ENCODE data around the gene TIFAB.

TIFAB gene

GRCh38 chr5:135480511-135480910 lies 28.4 kb upstream of the TIFAB start:
- Histone ChIP-seq H3K27me3 (replicated peaks; ENCODE audit: control insufficient read depth, insufficient read depth, low read length) (peaks cover 67% of the 10 kb centered on the region), H3K4me3 (ENCODE audit: low read length) (no peak overlapping the region), H3K9ac (ENCODE audit: low read length) (no peak overlapping the region), H3K4me1 (ENCODE audit: control insufficient read depth, insufficient read depth, low read length) (no peaks in the 10 kb centered on the region), H3K36me3 (ENCODE audit: control insufficient read depth, insufficient read depth, low read length, severe bottlenecking) (no peaks in the 10 kb centered on the region), H3K9me3 (ENCODE audit: control insufficient read depth, low read length) (no peaks in the 10 kb centered on the region)
- DNase-seq (ENCODE audit: low read depth) = no peak

GRCh38 chr5:135478938-135479337 lies 26.8 kb upstream of the TIFAB start:
- Histone ChIP-seq H3K9ac (ENCODE audit: low read length) (no peak overlapping the region), H3K27me3 (replicated peaks; ENCODE audit: control insufficient read depth, insufficient read depth, low read length) (peaks cover 72% of the 10 kb centered on the region), H3K4me3 (ENCODE audit: low read length) (no peak overlapping the region), H3K9me3 (ENCODE audit: control insufficient read depth, low read length) (no peaks in the 10 kb centered on the region), H3K4me1 (ENCODE audit: control insufficient read depth, insufficient read depth, low read length) (no peaks in the 10 kb centered on the region), H3K36me3 (ENCODE audit: control insufficient read depth, insufficient read depth, low read length, severe bottlenecking) (no peaks in the 10 kb centered on the region)
- no peak for DNase-seq (ENCODE audit: low read depth)

GRCh38 chr5:135477613-135478066 lies 25.5 kb upstream of the TIFAB start:
- H3K27me3 ChIP-seq (replicated peaks; ENCODE audit: control insufficient read depth, insufficient read depth, low read length) = peaks cover 79% of the 10 kb centered on the region
- H3K36me3 ChIP-seq (ENCODE audit: control insufficient read depth, insufficient read depth, low read length, severe bottlenecking) = no peaks in the 10 kb centered on the region
- H3K4me3 ChIP-seq (ENCODE audit: low read length) = no peak overlapping the region
- no peak overlapping the region for H3K9ac ChIP-seq (ENCODE audit: low read length)
- DNase-seq (ENCODE audit: low read depth) = no peak
- H3K9me3 ChIP-seq (ENCODE audit: control insufficient read depth, low read length) = no peaks in the 10 kb centered on the region
- no peaks in the 10 kb centered on the region for H3K4me1 ChIP-seq (ENCODE audit: control insufficient read depth, insufficient read depth, low read length)

- DNase-seq (ENCODE audit: low read depth) = no peak
- Histone ChIP-seq H3K9me3 (ENCODE audit: control insufficient read depth, low read length) (no peaks in the 10 kb centered on the region), H3K9ac (ENCODE audit: low read length) (no peak overlapping the region), H3K4me3 (ENCODE audit: low read length) (no peak overlapping the region), H3K36me3 (ENCODE audit: control insufficient read depth, insufficient read depth, low read length, severe bottlenecking) (no peaks in the 10 kb centered on the region), H3K4me1 (ENCODE audit: control insufficient read depth, insufficient read depth, low read length) (no peaks in the 10 kb centered on the region), H3K27me3 (replicated peaks; ENCODE audit: control insufficient read depth, insufficient read depth, low read length) (peaks cover 76% of the 10 kb centered on the region)
Observed at GRCh38 chr5:135476615-135477581, 24.7 kb upstream of the TIFAB start.

GRCh38 chr5:135473956-135474670 lies 22.0 kb upstream of the TIFAB start:
- peaks cover 73% of the 10 kb centered on the region for H3K27me3 ChIP-seq (replicated peaks; ENCODE audit: control insufficient read depth, insufficient read depth, low read length)

GRCh38 chr5:135472141-135472540 lies 20.0 kb upstream of the TIFAB start:
- Histone ChIP-seq H3K9ac (ENCODE audit: low read length) (no peak overlapping the region), H3K27me3 (replicated peaks; ENCODE audit: control insufficient read depth, insufficient read depth, low read length) (peaks cover 77% of the 10 kb centered on the region), H3K36me3 (ENCODE audit: control insufficient read depth, insufficient read depth, low read length, severe bottlenecking) (no peaks in the 10 kb centered on the region), H3K9me3 (ENCODE audit: control insufficient read depth, low read length) (no peaks in the 10 kb centered on the region), H3K4me1 (ENCODE audit: control insufficient read depth, insufficient read depth, low read length) (no peaks in the 10 kb centered on the region), H3K4me3 (ENCODE audit: low read length) (no peak overlapping the region)
- DNase-seq (ENCODE audit: low read depth) = no peak

More at GRCh38 chr5:135473956-135474670, 22.0 kb upstream of the TIFAB start:
- H3K4me1 ChIP-seq (ENCODE audit: control insufficient read depth, insufficient read depth, low read length) = no peaks in the 10 kb centered on the region
- no peak for DNase-seq (ENCODE audit: low read depth)
- H3K4me3 ChIP-seq (ENCODE audit: low read length) = no peak overlapping the region
- H3K9ac ChIP-seq (ENCODE audit: low read length) = no peak overlapping the region
- no peaks in the 10 kb centered on the region for H3K9me3 ChIP-seq (ENCODE audit: control insufficient read depth, low read length)
- no peaks in the 10 kb centered on the region for H3K36me3 ChIP-seq (ENCODE audit: control insufficient read depth, insufficient read depth, low read length, severe bottlenecking)

GRCh38 chr5:135471726-135472125 lies 19.6 kb upstream of the TIFAB start:
- no peak for DNase-seq (ENCODE audit: low read depth)
- no peaks in the 10 kb centered on the region for H3K9me3 ChIP-seq (ENCODE audit: control insufficient read depth, low read length)
- H3K9ac ChIP-seq (ENCODE audit: low read length) = no peak overlapping the region
- H3K4me1 ChIP-seq (ENCODE audit: control insufficient read depth, insufficient read depth, low read length) = no peaks in the 10 kb centered on the region
- H3K27me3 ChIP-seq (replicated peaks; ENCODE audit: control insufficient read depth, insufficient read depth, low read length) = peaks cover 77% of the 10 kb centered on the region
- no peak overlapping the region for H3K4me3 ChIP-seq (ENCODE audit: low read length)
- H3K36me3 ChIP-seq (ENCODE audit: control insufficient read depth, insufficient read depth, low read length, severe bottlenecking) = no peaks in the 10 kb centered on the region

- Histone ChIP-seq H3K4me1 (ENCODE audit: control insufficient read depth, insufficient read depth, low read length) (no peaks in the 10 kb centered on the region), H3K9me3 (ENCODE audit: control insufficient read depth, low read length) (no peaks in the 10 kb centered on the region), H3K9ac (ENCODE audit: low read length) (no peak overlapping the region), H3K27me3 (replicated peaks; ENCODE audit: control insufficient read depth, insufficient read depth, low read length) (peaks cover 71% of the 10 kb centered on the region), H3K4me3 (ENCODE audit: low read length) (no peak overlapping the region), H3K36me3 (ENCODE audit: control insufficient read depth, insufficient read depth, low read length, severe bottlenecking) (no peaks in the 10 kb centered on the region)
- DNase-seq (ENCODE audit: low read depth) = no peak
Observed at GRCh38 chr5:135469911-135470310, 17.8 kb upstream of the TIFAB start.

GRCh38 chr5:135468541-135468940 lies 16.4 kb upstream of the TIFAB start:
- H3K9me3 ChIP-seq (ENCODE audit: control insufficient read depth, low read length) = no peaks in the 10 kb centered on the region

GRCh38 chr5:135467871-135468485 lies 15.8 kb upstream of the TIFAB start:
- Histone ChIP-seq H3K4me1 (ENCODE audit: control insufficient read depth, insufficient read depth, low read length) (no peaks in the 10 kb centered on the region), H3K9ac (ENCODE audit: low read length) (no peak overlapping the region), H3K36me3 (ENCODE audit: control insufficient read depth, insufficient read depth, low read length, severe bottlenecking) (no peaks in the 10 kb centered on the region), H3K9me3 (ENCODE audit: control insufficient read depth, low read length) (no peaks in the 10 kb centered on the region), H3K27me3 (replicated peaks; ENCODE audit: control insufficient read depth, insufficient read depth, low read length) (peaks cover 68% of the 10 kb centered on the region), H3K4me3 (ENCODE audit: low read length) (no peak overlapping the region)
- no peak for DNase-seq (ENCODE audit: low read depth)

More at GRCh38 chr5:135468541-135468940, 16.4 kb upstream of the TIFAB start:
- no peak for DNase-seq (ENCODE audit: low read depth)
- Histone ChIP-seq H3K9ac (ENCODE audit: low read length) (no peak overlapping the region), H3K4me3 (ENCODE audit: low read length) (no peak overlapping the region), H3K27me3 (replicated peaks; ENCODE audit: control insufficient read depth, insufficient read depth, low read length) (peaks cover 68% of the 10 kb centered on the region), H3K4me1 (ENCODE audit: control insufficient read depth, insufficient read depth, low read length) (no peaks in the 10 kb centered on the region), H3K36me3 (ENCODE audit: control insufficient read depth, insufficient read depth, low read length, severe bottlenecking) (no peaks in the 10 kb centered on the region)

- no peak overlapping the region for H3K4me3 ChIP-seq (ENCODE audit: low read length)
- H3K9me3 ChIP-seq (ENCODE audit: control insufficient read depth, low read length) = no peaks in the 10 kb centered on the region
- H3K4me1 ChIP-seq (ENCODE audit: control insufficient read depth, insufficient read depth, low read length) = no peaks in the 10 kb centered on the region
- no peak for DNase-seq (ENCODE audit: low read depth)
- H3K9ac ChIP-seq (ENCODE audit: low read length) = no peak overlapping the region
- no peaks in the 10 kb centered on the region for H3K36me3 ChIP-seq (ENCODE audit: control insufficient read depth, insufficient read depth, low read length, severe bottlenecking)
- peaks cover 71% of the 10 kb centered on the region for H3K27me3 ChIP-seq (replicated peaks; ENCODE audit: control insufficient read depth, insufficient read depth, low read length)
Observed at GRCh38 chr5:135467051-135467625, 15.0 kb upstream of the TIFAB start.

Measured in adipocyte (in vitro differentiated cells).